ENCODE data around the gene WNT5B.

WNT5B gene

DNA sequence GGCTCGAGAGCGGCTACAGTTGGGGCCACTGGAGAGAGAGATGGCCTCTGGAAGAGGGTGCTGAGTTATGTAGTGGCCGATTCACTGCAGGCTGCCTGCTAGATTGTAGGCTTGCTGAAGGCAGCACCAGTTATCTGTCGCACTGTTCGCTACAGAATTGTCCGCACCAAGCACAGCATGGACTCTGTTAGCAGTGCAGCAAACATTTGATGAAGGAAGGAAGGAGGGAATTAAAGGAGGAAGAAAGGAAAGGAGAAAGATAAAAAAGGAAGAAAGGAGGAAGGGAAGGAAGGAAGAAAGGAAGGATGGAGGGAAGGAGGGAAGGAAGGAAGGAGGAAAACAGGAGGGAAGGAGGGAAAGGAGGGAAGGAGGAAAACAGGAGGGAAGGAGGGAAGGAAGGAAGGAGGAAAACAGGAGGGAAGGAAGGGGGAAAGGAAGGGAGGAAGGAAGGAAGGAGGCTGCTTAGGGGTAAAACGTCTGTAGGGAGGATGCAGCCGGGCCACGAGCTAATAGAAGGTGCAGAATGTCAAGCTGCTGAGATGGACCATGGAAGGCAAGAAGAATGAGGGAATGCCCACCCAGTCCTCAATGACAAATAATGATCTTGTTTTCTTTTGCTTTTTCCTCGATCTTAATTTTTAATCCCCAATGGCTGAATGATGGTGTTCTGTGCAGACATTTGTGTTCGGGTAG lies 34.6 kb downstream of the WNT5B start:
- TF ChIP-seq, protein P1, sequence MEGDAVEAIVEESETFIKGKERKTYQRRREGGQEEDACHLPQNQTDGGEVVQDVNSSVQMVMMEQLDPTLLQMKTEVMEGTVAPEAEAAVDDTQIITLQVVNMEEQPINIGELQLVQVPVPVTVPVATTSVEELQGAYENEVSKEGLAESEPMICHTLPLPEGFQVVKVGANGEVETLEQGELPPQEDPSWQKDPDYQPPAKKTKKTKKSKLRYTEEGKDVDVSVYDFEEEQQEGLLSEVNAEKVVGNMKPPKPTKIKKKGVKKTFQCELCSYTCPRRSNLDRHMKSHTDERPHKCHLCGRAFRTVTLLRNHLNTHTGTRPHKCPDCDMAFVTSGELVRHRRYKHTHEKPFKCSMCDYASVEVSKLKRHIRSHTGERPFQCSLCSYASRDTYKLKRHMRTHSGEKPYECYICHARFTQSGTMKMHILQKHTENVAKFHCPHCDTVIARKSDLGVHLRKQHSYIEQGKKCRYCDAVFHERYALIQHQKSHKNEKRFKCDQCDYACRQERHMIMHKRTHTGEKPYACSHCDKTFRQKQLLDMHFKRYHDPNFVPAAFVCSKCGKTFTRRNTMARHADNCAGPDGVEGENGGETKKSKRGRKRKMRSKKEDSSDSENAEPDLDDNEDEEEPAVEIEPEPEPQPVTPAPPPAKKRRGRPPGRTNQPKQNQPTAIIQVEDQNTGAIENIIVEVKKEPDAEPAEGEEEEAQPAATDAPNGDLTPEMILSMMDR (IDR thresholded peaks at IDR 0.05): no peak

DNA sequence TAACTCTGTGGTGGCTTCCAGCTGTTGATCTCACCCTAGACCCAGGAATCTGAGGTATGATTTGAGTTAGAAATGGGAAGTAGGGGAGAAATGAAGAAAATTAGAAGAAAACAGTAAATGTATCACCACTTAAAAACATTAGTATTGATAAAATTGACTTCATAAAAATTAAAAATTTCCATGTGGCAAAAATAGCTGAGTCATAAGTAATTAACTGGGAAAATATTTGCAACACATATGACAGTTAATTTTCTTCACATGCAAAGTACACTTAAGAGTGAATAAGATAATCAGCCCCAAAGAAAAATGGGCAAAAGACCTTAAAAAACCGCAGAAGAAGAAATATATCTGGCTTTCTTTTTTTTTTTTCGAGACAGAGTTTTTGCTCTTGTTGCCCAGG lies 36.3 kb downstream of the WNT5B start:
- TF ChIP-seq, protein P1 (IDR thresholded peaks at IDR 0.05): no peak

DNA sequence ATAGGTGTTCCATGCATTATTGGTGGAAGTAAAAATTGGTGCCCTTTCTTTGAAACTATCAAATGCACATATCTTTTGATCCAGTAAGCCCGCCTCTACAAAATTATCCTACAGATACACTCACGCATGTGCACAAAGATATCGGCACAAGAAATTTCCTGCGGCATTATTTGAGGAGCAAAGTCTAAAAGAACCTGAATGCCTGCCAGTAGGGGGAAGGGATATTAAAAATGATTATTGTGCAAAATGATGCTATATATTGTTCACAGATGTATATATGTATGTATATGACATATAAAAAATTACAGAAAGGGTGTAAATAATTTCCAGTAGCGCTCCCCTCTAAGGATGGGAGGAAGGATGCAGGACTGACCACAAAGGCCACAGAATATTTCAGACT lies 37.2 kb downstream of the WNT5B start:
- TF ChIP-seq, protein P1 (IDR thresholded peaks at IDR 0.05): no peak

DNA sequence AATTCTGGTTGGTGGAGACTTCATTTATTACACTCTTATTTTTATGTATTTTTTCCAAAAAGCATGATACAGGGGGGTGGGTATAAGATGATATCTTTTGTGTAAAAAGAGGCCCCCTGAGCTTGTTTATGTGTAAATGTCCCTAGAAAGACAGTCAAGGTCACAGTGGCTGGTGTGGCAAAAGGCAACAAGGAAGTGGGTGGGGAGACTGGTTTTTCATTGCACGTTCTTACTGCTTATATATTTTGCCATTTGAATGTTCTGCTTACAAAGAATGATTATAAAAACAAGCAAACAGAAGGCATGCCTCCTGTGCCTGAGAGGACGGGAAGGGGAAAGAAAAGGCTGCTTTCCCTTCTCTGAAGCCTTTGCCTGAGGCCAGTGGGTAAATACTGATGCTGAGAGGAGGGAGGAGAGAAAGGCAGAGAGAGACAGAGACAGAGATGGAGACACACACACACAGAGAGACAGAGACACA lies 37.7 kb downstream of the WNT5B start:
- TF ChIP-seq, protein P1 (IDR thresholded peaks at IDR 0.05): no peak

DNA sequence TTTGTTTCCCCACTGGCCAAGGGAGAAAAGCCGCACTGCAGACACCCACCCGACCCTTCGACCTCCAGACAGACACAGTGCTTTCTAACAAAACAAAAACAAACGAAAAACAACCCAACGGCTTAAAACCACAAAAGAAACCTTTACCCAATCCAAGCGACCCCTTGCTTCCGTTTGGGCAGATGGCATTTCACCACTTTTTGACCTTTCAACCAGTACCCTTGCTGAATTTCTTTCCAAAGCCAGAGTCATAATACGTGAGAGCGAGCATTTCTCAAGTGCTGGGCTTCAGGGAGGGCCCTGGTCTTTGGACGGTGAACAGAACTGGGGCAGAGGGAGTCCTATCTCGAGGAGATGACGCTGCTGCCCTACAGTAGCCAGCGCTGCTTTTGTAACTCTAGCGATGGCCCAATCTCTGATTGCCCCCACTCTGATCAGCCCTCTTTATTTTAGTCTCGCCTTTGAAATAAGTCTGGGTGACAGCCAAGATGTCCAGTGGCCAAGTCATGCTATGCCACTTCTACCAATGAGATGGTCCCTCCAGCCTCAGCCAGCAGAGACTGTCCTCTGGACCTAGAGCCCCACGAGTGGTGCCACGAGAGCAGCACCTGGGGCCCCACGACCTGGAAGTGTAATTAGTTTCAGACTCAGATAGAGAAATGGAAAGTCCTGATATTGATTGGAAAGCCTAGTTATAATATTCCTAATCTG lies 40.0 kb downstream of the WNT5B start:
- TF ChIP-seq, protein P1 (IDR thresholded peaks at IDR 0.05): no peak

DNA sequence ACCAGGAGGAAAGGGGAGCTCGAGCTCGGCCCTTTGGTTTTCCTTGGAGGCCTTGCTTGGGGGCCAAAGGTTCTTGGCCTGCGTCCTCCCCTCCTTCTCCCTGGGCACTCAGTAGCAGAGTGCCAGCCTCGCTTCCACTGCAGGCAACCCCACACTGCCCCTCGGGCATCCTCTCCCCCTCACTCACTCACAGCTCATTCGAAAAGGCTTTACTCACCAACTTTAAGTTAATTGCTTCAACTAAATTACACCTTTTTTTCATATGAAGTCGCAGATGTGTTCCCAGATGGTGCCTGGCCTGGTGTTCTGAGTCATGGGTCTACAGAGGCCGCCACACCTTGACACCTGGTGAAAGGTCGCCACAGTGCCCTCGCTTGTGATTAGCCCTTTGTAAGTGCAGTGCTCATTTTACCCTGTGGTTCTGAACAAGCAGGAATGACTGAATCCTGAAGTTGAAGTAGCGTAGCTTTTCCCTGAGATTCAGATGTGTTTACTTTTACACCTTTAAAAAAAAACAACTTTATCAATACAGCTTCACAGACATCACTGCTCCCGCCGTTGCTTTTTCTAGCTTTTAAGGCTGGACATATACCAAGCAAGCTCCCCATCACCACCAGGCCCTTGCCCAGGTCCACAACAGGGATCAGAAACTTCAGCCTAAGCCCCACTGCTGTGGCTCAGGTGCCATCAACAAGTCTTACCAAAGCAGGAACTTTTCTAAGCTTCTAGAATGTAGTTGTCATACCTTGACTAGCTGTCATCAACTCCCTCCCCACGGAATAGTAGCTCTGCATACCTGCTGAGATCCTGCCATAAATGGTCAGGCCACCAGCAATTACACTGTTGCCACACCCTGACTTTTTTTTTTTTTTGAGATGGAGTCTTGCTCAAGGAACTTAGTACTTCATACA lies 41.6 kb downstream of the WNT5B start:
- TF ChIP-seq, protein P1 (IDR thresholded peaks at IDR 0.05): no peak

DNA sequence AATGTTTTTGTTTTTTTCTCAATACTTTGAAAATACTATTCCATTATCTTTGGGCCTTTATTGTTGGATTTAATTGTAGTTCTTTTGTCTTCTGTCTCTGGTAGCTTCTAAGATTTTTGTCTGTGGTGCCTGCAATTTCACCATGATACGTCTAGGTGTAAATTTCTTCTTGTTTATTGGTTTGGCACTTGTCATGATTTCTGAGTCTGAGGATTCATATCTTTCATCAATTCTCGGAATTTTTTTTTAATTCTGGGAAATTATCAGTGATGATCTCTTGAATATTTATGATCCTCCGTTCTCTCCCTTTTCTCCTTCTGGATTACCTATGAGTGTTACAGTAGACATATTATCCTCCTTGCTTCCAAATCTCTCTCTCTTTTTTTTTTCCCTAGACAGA lies 47.0 kb downstream of the WNT5B start:
- TF ChIP-seq, protein P1 (IDR thresholded peaks at IDR 0.05): no peak

Measured in LNCAP (cell line).